OCI-LY1 (cell line): Measurements from ENCODE around the gene GJB6.

Experiments used
- H2AFZ ChIP-seq: fragments of 200-600 bp; sonication (generic), shearing (Covaris generic); 2 replicates; pipeline ENCODE4 v1.6.0; 2014; ENCODE audit warnings: antibody characterized with exemption, mild to moderate bottlenecking, low read length
- H3F3A ChIP-seq: fragments of 200-600 bp; sonication (generic), shearing (Covaris generic); 2 replicates; pipeline ENCODE4 v1.6.0; 2014; ENCODE audit warnings: mild to moderate bottlenecking, antibody characterized with exemption, low read length, moderate library complexity; ENCODE audit not compliant: insufficient read depth
- H3K27ac ChIP-seq: fragments of 200-600 bp; sonication (generic); 2 replicates; pipeline ENCODE4 v1.5.1; 2014; ENCODE audit warnings: low read length, mixed run types, mild to moderate bottlenecking, low read depth; ENCODE audit not compliant: poor library complexity, severe bottlenecking
- H3K27me3 ChIP-seq: fragments of 200-600 bp; sonication (generic); 2 replicates; pipeline ENCODE4 v1.6.0; 2014; ENCODE audit warnings: antibody characterized with exemption, mild to moderate bottlenecking, low read length, moderate library complexity; ENCODE audit not compliant: insufficient read depth
- H3K36me3 ChIP-seq: fragments of 200-600 bp; sonication (generic); 2 replicates; pipeline ENCODE4 v1.6.1; 2014; ENCODE audit warnings: mild to moderate bottlenecking, antibody characterized with exemption, low read length, moderate library complexity, mixed read lengths; ENCODE audit not compliant: insufficient read depth
- H3K4me1 ChIP-seq: fragments of 200-600 bp; sonication (generic); 2 replicates; pipeline ENCODE4 v1.5.1; 2014; ENCODE audit warnings: mild to moderate bottlenecking, low read length, moderate library complexity; ENCODE audit not compliant: insufficient read depth, severe bottlenecking
- H3K4me2 ChIP-seq: fragments of 200-600 bp; sonication (generic), shearing (Covaris generic); 2 replicates; pipeline ENCODE4 v1.6.1; 2014; ENCODE audit warnings: low read length
- H3K4me3 ChIP-seq: fragments of 200-600 bp; sonication (generic); 2 replicates; pipeline ENCODE4 v1.5.1; 2014; ENCODE audit warnings: low read length, low read depth, mild to moderate bottlenecking, mixed read lengths; ENCODE audit not compliant: poor library complexity, severe bottlenecking
- H3K79me2 ChIP-seq: fragments of 200-600 bp; shearing (Covaris generic); 2 replicates; pipeline ENCODE4 v1.6.1; 2016; ENCODE audit warnings: mixed run types, low read length, mixed read lengths; ENCODE audit not compliant: insufficient read depth
- H3K9ac ChIP-seq: fragments of 200-600 bp; sonication (generic), shearing (Covaris generic); 2 replicates; pipeline ENCODE4 v1.6.1; 2014; ENCODE audit warnings: mild to moderate bottlenecking, low read length, mixed read lengths
- H3K9me2 ChIP-seq: fragments of 200-600 bp; sonication (generic), shearing (Covaris generic); 2 replicates; pipeline ENCODE4 v1.6.1; 2014; ENCODE audit warnings: low read depth, mild to moderate bottlenecking, low read length, mixed read lengths
- H3K9me3 ChIP-seq: fragments of 200-600 bp; shearing (Covaris generic); 2 replicates; pipeline ENCODE4 v1.6.1; 2014; ENCODE audit warnings: low read length, mixed read lengths
- H4K20me1 ChIP-seq: fragments of 200-600 bp; sonication (generic), shearing (Covaris generic); 2 replicates; pipeline ENCODE4 v1.6.0; 2016; ENCODE audit warnings: mild to moderate bottlenecking, low read length; ENCODE audit not compliant: insufficient read depth
- CTCF ChIP-seq: fragments of 200-600 bp; sonication (generic), shearing (Covaris generic); IDR thresholded peaks from 2 replicates; pipeline ENCODE4 v1.5.1; 2017; ENCODE audit warnings: mild to moderate bottlenecking, antibody characterized with exemption, low read length, moderate library complexity, mixed read lengths
- EZH2 ChIP-seq: fragments of 200-600 bp; sonication (generic), shearing (Covaris generic); IDR thresholded peaks from 2 replicates; pipeline ENCODE4 v1.8.0; 2017; ENCODE audit warnings: borderline replicate concordance, mixed run types, mild to moderate bottlenecking, antibody characterized with exemption, low read length, moderate library complexity, mixed read lengths

The GJB6 gene

GRCh38 chr13:20272104-20272503 lies 40.0 kb upstream of the GJB6 start:
- H3K36me3 ChIP-seq, result no peaks in the 10 kb centered on the region
- no peak overlapping the region for H3K9ac ChIP-seq
- H3K27me3 ChIP-seq, result no peaks in the 10 kb centered on the region
- H3K9me3 ChIP-seq, result no peaks in the 10 kb centered on the region
- no peak overlapping the region for H3K4me3 ChIP-seq
- H3K27ac ChIP-seq, result no peak overlapping the region
- H2AFZ ChIP-seq, result no peak overlapping the region
- no peaks in the 10 kb centered on the region for H4K20me1 ChIP-seq
- TF ChIP-seq CTCF (no peak), EZH2 (no peak)
- H3K9me2 ChIP-seq, result no peaks in the 10 kb centered on the region
- no peak overlapping the region for H3K4me2 ChIP-seq
- no peaks in the 10 kb centered on the region for H3K4me1 ChIP-seq
- no peaks in the 10 kb centered on the region for H3F3A ChIP-seq
- H3K79me2 ChIP-seq, result no peaks in the 10 kb centered on the region

GRCh38 chr13:20271441-20271840 lies 39.3 kb upstream of the GJB6 start:
- Histone ChIP-seq H4K20me1 (no peaks in the 10 kb centered on the region), H3K4me1 (no peaks in the 10 kb centered on the region), H3K27ac (no peak overlapping the region), H3K9me3 (no peaks in the 10 kb centered on the region), H3K9me2 (no peaks in the 10 kb centered on the region), H3K27me3 (no peaks in the 10 kb centered on the region), H3K79me2 (no peaks in the 10 kb centered on the region), H3K4me2 (no peak overlapping the region), H3K36me3 (no peaks in the 10 kb centered on the region), H3F3A (no peaks in the 10 kb centered on the region), H3K9ac (no peak overlapping the region), H3K4me3 (no peak overlapping the region), H2AFZ (no peak overlapping the region)
- TF ChIP-seq EZH2, result no peak
- no peak for TF ChIP-seq CTCF

GRCh38 chr13:20270163-20270865 lies 38.2 kb upstream of the GJB6 start:
- Histone ChIP-seq H3K9ac (no peak overlapping the region), H2AFZ (no peak overlapping the region), H4K20me1 (no peaks in the 10 kb centered on the region), H3K4me3 (no peak overlapping the region), H3K4me1 (no peaks in the 10 kb centered on the region), H3K27me3 (no peaks in the 10 kb centered on the region), H3F3A (no peaks in the 10 kb centered on the region), H3K4me2 (no peak overlapping the region), H3K9me2 (no peaks in the 10 kb centered on the region), H3K36me3 (no peaks in the 10 kb centered on the region), H3K9me3 (no peaks in the 10 kb centered on the region), H3K27ac (no peak overlapping the region), H3K79me2 (no peaks in the 10 kb centered on the region)
- TF ChIP-seq EZH2 (no peak), CTCF (no peak)
